H1 (cell line): ENCODE results near the gene OSBPL6. TPM values are rescaled to one million over a fixed set of nuclear protein-coding genes. Genes with fewer than 3 reads are reported as not detected.

Source experiments
- BCL11A ChIP-seq, 2 experiments: IDR thresholded peaks; one replicate each; pipeline ENCODE4 v1.6.1; 2011; ENCODE audit warnings: low read depth in 2 of 2, low read length in 2 of 2, mild to moderate bottlenecking in 2 of 2
- CBX8 ChIP-seq: fragments of 300-800, 300-1000 bp; sonication (generic); IDR thresholded peaks from 2 replicates; pipeline ENCODE4 v1.7.1; 2016; ENCODE audit warnings: low read depth, low read length, borderline replicate concordance
- GTF2F1 ChIP-seq: IDR thresholded peaks from 2 replicates; pipeline ENCODE4 v1.6.1; 2012; ENCODE audit warnings: low read depth, low read length, improper control_type of control experiment, borderline replicate concordance
- TAF1 ChIP-seq: IDR thresholded peaks from 2 replicates; pipeline ENCODE4 v1.6.1; 2011; ENCODE audit warnings: mild to moderate bottlenecking, low read depth, low read length
- TAF7 ChIP-seq: optimal IDR thresholded peaks from 2 replicates; pipeline ENCODE3; 2011; ENCODE audit warnings: low read depth, mild to moderate bottlenecking, inconsistent platforms, low read length, moderate library complexity, borderline replicate concordance
- polyA plus RNA-seq, 7 experiments: library from polyadenylated mRNA; depleted of rRNA in 3 of 7; stranded (reverse) in 5 of 7; unstranded in 2 of 7; fragments of >200 nt in 5 of 7; fragments of 200-250 nt in 2 of 7; gene quantifications; 1 replicate in 5 of 7; 2 replicates in 1 of 7; 4 replicates in 1 of 7; pipeline versions ENCODE4 v1.2.1 to v1.2.3, GENCODE V29; 2011 to 2013; ENCODE audit warnings: missing spikeins in 2 of 7, mixed read lengths in 2 of 7
- total RNA-seq: library from RNA; stranded (reverse); fragmentation: NEBNext Ultra II Directional; extraction: Animal tissue kit (Norgen Biotek cat#: 25700); gene quantifications from 2 replicates; pipeline ENCODE4 v1.2.1, GENCODE V29; 2021
- TF ChIP-seq, protein P1 (sequence below): fragments of 300-600 bp; sonication (generic); IDR thresholded peaks from 2 replicates; pipeline ENCODE4 v1.7.1; 2012; ENCODE audit warnings: low read length, moderate library complexity, mild to moderate bottlenecking, inconsistent platforms; ENCODE audit not compliant: insufficient replicate concordance
- TF ChIP-seq, protein P2 (sequence below): IDR thresholded peaks from 2 replicates; pipeline ENCODE4 v1.6.1; 2012; ENCODE audit warnings: inconsistent platforms

OSBPL6 gene
- total and polyA plus RNA-seq, 2 of the 8 experiments (the other 6 are each of a cell fraction or from before 2014, with no cell fraction given): 1.7 to 5.6 TPM

DNA sequence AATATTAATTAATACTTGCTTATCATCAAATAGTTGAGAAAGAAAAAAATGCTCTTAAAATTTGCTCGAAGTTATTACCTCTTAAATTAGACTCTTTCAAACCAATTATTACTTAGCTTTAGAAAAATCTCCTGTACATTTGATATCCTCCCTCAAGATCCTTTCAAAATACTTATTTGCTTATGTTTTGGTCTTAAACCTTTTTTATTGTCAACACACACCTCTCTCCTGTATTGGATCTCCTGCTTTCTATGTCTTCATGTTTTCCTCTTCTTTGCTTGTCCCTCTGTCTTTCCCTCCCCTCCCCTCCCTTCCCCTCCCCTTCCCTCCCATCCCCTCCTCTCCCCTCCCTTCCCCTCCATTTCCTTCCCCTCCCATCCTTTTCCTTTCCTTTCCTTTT, 14.0 kb downstream of the OSBPL6 start (continued):
- TF ChIP-seq, protein P1, sequence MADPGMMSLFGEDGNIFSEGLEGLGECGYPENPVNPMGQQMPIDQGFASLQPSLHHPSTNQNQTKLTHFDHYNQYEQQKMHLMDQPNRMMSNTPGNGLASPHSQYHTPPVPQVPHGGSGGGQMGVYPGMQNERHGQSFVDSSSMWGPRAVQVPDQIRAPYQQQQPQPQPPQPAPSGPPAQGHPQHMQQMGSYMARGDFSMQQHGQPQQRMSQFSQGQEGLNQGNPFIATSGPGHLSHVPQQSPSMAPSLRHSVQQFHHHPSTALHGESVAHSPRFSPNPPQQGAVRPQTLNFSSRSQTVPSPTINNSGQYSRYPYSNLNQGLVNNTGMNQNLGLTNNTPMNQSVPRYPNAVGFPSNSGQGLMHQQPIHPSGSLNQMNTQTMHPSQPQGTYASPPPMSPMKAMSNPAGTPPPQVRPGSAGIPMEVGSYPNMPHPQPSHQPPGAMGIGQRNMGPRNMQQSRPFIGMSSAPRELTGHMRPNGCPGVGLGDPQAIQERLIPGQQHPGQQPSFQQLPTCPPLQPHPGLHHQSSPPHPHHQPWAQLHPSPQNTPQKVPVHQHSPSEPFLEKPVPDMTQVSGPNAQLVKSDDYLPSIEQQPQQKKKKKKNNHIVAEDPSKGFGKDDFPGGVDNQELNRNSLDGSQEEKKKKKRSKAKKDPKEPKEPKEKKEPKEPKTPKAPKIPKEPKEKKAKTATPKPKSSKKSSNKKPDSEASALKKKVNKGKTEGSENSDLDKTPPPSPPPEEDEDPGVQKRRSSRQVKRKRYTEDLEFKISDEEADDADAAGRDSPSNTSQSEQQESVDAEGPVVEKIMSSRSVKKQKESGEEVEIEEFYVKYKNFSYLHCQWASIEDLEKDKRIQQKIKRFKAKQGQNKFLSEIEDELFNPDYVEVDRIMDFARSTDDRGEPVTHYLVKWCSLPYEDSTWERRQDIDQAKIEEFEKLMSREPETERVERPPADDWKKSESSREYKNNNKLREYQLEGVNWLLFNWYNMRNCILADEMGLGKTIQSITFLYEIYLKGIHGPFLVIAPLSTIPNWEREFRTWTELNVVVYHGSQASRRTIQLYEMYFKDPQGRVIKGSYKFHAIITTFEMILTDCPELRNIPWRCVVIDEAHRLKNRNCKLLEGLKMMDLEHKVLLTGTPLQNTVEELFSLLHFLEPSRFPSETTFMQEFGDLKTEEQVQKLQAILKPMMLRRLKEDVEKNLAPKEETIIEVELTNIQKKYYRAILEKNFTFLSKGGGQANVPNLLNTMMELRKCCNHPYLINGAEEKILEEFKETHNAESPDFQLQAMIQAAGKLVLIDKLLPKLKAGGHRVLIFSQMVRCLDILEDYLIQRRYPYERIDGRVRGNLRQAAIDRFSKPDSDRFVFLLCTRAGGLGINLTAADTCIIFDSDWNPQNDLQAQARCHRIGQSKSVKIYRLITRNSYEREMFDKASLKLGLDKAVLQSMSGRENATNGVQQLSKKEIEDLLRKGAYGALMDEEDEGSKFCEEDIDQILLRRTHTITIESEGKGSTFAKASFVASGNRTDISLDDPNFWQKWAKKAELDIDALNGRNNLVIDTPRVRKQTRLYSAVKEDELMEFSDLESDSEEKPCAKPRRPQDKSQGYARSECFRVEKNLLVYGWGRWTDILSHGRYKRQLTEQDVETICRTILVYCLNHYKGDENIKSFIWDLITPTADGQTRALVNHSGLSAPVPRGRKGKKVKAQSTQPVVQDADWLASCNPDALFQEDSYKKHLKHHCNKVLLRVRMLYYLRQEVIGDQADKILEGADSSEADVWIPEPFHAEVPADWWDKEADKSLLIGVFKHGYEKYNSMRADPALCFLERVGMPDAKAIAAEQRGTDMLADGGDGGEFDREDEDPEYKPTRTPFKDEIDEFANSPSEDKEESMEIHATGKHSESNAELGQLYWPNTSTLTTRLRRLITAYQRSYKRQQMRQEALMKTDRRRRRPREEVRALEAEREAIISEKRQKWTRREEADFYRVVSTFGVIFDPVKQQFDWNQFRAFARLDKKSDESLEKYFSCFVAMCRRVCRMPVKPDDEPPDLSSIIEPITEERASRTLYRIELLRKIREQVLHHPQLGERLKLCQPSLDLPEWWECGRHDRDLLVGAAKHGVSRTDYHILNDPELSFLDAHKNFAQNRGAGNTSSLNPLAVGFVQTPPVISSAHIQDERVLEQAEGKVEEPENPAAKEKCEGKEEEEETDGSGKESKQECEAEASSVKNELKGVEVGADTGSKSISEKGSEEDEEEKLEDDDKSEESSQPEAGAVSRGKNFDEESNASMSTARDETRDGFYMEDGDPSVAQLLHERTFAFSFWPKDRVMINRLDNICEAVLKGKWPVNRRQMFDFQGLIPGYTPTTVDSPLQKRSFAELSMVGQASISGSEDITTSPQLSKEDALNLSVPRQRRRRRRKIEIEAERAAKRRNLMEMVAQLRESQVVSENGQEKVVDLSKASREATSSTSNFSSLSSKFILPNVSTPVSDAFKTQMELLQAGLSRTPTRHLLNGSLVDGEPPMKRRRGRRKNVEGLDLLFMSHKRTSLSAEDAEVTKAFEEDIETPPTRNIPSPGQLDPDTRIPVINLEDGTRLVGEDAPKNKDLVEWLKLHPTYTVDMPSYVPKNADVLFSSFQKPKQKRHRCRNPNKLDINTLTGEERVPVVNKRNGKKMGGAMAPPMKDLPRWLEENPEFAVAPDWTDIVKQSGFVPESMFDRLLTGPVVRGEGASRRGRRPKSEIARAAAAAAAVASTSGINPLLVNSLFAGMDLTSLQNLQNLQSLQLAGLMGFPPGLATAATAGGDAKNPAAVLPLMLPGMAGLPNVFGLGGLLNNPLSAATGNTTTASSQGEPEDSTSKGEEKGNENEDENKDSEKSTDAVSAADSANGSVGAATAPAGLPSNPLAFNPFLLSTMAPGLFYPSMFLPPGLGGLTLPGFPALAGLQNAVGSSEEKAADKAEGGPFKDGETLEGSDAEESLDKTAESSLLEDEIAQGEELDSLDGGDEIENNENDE: no peak
- TF ChIP-seq TAF7: no peak
- TF ChIP-seq GTF2F1: no peak
- TF ChIP-seq, protein P2, sequence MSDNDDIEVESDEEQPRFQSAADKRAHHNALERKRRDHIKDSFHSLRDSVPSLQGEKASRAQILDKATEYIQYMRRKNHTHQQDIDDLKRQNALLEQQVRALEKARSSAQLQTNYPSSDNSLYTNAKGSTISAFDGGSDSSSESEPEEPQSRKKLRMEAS: no peak
- TF ChIP-seq CBX8: no peak
- TF ChIP-seq BCL11A (IDR thresholded peaks at IDR 0.05; ENCODE audit: low read depth in 2 of 2, low read length in 2 of 2): no peak
- no peak for TF ChIP-seq TAF1
